WERI-Rb-1 (cell line): ENCODE data around the gene MAN1A1.

Experiments
- DNase-seq: peaks from one replicate; pipeline ENCODE4 v3.0.0-alpha.2; 2020
- H3K27ac ChIP-seq: fragments of 250-450 bp; sonication (Bioruptor Pico); 2 replicates; pipeline ENCODE4 v1.5.1; 2020; ENCODE audit warnings: mild to moderate bottlenecking, moderate library complexity
- H3K27me3 ChIP-seq: fragments of 250-450 bp; sonication (Bioruptor Pico); 2 replicates; pipeline ENCODE4 v1.5.1; 2021; ENCODE audit warnings: mild to moderate bottlenecking, low read depth, moderate library complexity; ENCODE audit not compliant: insufficient read depth, severe bottlenecking
- H3K36me3 ChIP-seq: fragments of 250-450 bp; sonication (Bioruptor Pico); 2 replicates; pipeline ENCODE4 v1.5.1; 2020; ENCODE audit warnings: mild to moderate bottlenecking, moderate library complexity
- H3K4me3 ChIP-seq: 2 replicates; pipeline ENCODE4 v1.5.1; 2011; ENCODE audit warnings: low read depth, mild to moderate bottlenecking, control low read depth, low read length
- H3K9me3 ChIP-seq: fragments of 250-450 bp; sonication (Bioruptor Pico); 2 replicates; pipeline ENCODE4 v1.5.1; 2021; ENCODE audit warnings: mild to moderate bottlenecking, moderate library complexity; ENCODE audit not compliant: severe bottlenecking
- TF ChIP-seq, protein P1 (sequence below): IDR thresholded peaks from 2 replicates; pipeline ENCODE4 v1.5.1; 2011; ENCODE audit warnings: low read depth, mild to moderate bottlenecking, control low read depth, inconsistent platforms, low read length

Gene MAN1A1

DNA sequence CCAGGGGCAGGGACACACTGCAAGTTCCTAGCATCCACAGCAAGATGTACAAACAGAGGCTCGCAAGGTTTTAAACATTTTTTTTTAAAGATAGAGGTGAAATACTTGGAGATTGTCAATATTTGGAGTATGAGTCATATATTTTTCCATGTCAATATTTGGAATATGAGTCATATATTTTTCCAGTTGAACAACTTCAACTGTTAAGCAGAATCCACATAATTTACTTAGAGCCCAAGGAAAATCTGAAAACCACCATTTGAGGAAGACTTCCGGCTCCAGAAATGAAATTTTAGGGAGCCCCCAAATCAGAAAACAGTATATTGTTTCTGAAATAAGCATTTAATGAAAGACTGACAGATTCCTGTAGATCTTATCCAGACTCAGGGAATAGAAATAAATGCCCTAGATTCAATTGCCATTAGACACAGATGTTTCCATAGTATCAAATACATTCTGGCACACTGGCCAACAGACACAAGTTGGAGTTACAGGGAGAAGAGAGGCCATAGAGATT is 219.5 kb downstream of the MAN1A1 start:
- no peak for DNase-seq
- TF ChIP-seq, protein P1, sequence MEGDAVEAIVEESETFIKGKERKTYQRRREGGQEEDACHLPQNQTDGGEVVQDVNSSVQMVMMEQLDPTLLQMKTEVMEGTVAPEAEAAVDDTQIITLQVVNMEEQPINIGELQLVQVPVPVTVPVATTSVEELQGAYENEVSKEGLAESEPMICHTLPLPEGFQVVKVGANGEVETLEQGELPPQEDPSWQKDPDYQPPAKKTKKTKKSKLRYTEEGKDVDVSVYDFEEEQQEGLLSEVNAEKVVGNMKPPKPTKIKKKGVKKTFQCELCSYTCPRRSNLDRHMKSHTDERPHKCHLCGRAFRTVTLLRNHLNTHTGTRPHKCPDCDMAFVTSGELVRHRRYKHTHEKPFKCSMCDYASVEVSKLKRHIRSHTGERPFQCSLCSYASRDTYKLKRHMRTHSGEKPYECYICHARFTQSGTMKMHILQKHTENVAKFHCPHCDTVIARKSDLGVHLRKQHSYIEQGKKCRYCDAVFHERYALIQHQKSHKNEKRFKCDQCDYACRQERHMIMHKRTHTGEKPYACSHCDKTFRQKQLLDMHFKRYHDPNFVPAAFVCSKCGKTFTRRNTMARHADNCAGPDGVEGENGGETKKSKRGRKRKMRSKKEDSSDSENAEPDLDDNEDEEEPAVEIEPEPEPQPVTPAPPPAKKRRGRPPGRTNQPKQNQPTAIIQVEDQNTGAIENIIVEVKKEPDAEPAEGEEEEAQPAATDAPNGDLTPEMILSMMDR = no peak
- Histone ChIP-seq H3K9me3 (no peaks in the 10 kb centered on the region), H3K27ac (no peak overlapping the region), H3K27me3 (no peaks in the 10 kb centered on the region), H3K36me3 (no peaks in the 10 kb centered on the region), H3K4me3 (no peak overlapping the region)

DNA sequence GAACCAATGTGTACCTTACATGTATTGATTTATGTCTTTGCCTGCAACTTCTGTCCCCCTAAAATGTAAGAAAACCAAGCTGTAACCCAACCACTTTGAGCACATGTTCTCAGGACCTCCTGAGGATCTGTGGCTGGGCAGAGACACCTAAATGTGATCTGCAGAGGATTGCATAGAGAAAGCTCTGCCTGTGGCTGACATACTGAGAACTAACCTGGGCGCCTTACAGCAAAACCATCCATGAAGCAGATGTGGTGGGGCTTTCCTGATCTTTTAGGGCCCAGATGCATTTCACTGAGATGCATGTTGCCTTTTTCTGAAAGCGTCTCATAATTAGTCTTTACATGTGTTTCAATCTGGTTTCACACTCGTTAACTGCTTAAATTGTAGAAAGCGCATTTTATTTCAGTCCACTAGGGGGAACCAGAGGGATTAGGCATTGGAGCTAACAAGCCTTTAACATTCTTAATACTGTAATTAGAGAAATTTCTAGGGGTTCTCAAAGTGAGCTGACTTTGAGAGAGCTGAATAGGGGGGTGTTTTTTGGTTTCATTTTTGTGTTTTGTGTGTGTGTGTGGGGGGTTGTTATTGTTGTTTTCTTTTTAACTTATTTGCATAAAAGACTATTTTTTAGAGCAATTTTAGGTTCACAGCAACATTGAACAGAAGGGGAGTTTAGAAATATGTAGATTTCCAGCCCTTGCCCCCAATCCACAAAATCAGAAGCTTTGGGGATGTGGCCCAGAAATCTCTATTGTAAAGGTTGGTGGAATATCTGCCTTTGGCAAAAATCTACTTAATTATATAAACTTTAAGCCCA is 220.2 kb downstream of the MAN1A1 start:
- Histone ChIP-seq H3K9me3 (no peaks in the 10 kb centered on the region), H3K27ac (no peak overlapping the region), H3K36me3 (no peaks in the 10 kb centered on the region), H3K4me3 (no peak overlapping the region), H3K27me3 (no peaks in the 10 kb centered on the region)
- TF ChIP-seq, protein P1 = peak; percentile 49
- no peak for DNase-seq

DNA sequence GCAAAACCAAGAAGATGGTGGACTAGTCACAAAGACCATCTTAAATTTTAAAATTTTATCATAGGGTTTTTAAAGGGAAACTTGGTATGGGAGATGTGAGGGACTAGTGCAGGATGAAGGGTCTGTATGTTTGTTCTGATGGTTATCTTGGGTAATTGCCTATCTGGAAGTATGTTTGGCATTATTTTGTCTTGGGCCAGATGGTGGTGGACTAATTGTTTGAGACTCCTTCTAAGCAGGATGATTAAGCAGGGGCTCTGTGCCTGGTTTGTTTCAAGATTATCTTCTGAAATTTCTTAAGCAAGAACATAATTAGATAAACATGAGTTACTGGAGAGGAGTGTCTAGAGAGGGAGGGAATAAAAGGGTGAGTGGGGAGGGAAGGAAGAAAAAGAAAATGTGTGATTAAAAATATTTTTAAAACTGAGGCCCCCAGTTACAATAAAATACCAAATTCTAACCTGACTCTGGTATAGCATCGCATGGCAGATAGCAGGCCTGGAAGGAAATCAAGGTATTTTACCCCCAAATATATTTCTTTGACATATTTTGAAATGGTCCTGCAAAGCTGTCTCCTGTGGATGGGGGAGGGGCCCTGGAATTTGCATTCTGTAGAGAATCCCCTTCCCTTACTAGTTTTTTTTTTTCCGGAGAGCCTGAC is 221.2 kb downstream of the MAN1A1 start:
- H3K27ac ChIP-seq = no peak overlapping the region
- DNase-seq = no peak
- H3K36me3 ChIP-seq = no peaks in the 10 kb centered on the region
- TF ChIP-seq, protein P1 = no peak
- no peak overlapping the region for H3K4me3 ChIP-seq
- H3K27me3 ChIP-seq = no peaks in the 10 kb centered on the region
- H3K9me3 ChIP-seq = no peaks in the 10 kb centered on the region

GRCh38 chr6:119127627-119128026 is 221.9 kb downstream of the MAN1A1 start:
- Histone ChIP-seq H3K4me3 (no peak overlapping the region), H3K27me3 (no peaks in the 10 kb centered on the region), H3K27ac (no peak overlapping the region), H3K9me3 (no peaks in the 10 kb centered on the region), H3K36me3 (no peaks in the 10 kb centered on the region)
- no peak for DNase-seq
- TF ChIP-seq, protein P1 = no peak
